HepG2 (cell line): Measurements from ENCODE around the gene GRIN2C. TPM values are rescaled to one million over a fixed set of nuclear protein-coding genes. Genes with fewer than 3 reads are reported as not detected.

Experiments
- ATF4 ChIP-seq, 2 experiments: fragments of 450-650 bp in 1 of 2; sonication (generic) in 1 of 2; formaldehyde crosslinking; IDR thresholded peaks; 2 replicates each; pipeline versions ENCODE4 v1.5.0 to v1.8.0; 2020 to 2022; ENCODE audit warnings: mild to moderate bottlenecking in 1 of 2, missing genetic modification reagents in 1 of 2
- CTCF ChIP-seq: sonication (generic); formaldehyde crosslinking; IDR thresholded peaks from 2 replicates; pipeline ENCODE4 v1.5.0; 2020; ENCODE audit warnings: mild to moderate bottlenecking, missing genetic modification reagents, moderate library complexity
- HOMEZ ChIP-seq: IDR thresholded peaks from 2 replicates; pipeline ENCODE4 v1.6.1; 2016; ENCODE audit warnings: low read depth
- HOXA9 ChIP-seq: sonication (generic); formaldehyde crosslinking; IDR thresholded peaks from 2 replicates; pipeline ENCODE4 v1.8.1; 2022; ENCODE audit warnings: missing genetic modification reagents, mild to moderate bottlenecking, moderate library complexity, borderline replicate concordance
- HOXD1 ChIP-seq: sonication (generic); formaldehyde crosslinking; IDR thresholded peaks from 2 replicates; pipeline ENCODE4 v1.5.0; 2020; ENCODE audit warnings: missing genetic modification reagents
- KDM1A ChIP-seq: IDR thresholded peaks from 2 replicates; pipeline ENCODE4 v1.6.1; 2016; ENCODE audit warnings: missing compliant biosample characterization
- POLR2A ChIP-seq, 2 experiments: IDR thresholded peaks; 2 replicates each; pipeline ENCODE4 v1.6.1; 2011; ENCODE audit warnings: low read depth in 2 of 2, low read length in 2 of 2, mild to moderate bottlenecking in 1 of 2, moderate library complexity in 1 of 2; ENCODE audit not compliant: insufficient read depth in 1 of 2
- RBAK ChIP-seq: sonication (generic); formaldehyde crosslinking; IDR thresholded peaks from 2 replicates; pipeline ENCODE4 v1.5.1; 2020; ENCODE audit warnings: mild to moderate bottlenecking, missing genetic modification reagents
- REPIN1 ChIP-seq: sonication (generic); formaldehyde crosslinking; IDR thresholded peaks from 2 replicates; pipeline ENCODE4 v1.8.0; 2022; ENCODE audit warnings: missing genetic modification reagents, low read depth, mild to moderate bottlenecking, borderline replicate concordance
- TCF7 ChIP-seq: sonication (generic); IDR thresholded peaks from 2 replicates; pipeline ENCODE4 v1.6.1; 2016; ENCODE audit warnings: antibody characterized with exemption, low read depth
- THAP11 ChIP-seq: IDR thresholded peaks from 2 replicates; pipeline ENCODE4 v1.6.1; 2016; ENCODE audit warnings: missing biosample characterization, missing genetic modification reagents
- ZBTB37 ChIP-seq: sonication (generic); formaldehyde crosslinking; IDR thresholded peaks from 2 replicates; pipeline ENCODE4 v1.4.0; 2020; ENCODE audit warnings: mild to moderate bottlenecking, missing genetic modification reagents
- ZBTB8A ChIP-seq: sonication (generic); formaldehyde crosslinking; IDR thresholded peaks from 2 replicates; pipeline ENCODE4 v1.4.0; 2020; ENCODE audit warnings: mild to moderate bottlenecking, low read depth, missing genetic modification reagents, borderline replicate concordance
- ZFP41 ChIP-seq: sonication (generic); formaldehyde crosslinking; IDR thresholded peaks from 2 replicates; pipeline ENCODE4 v1.4.0; 2020; ENCODE audit warnings: mild to moderate bottlenecking, missing genetic modification reagents, borderline replicate concordance
- ZNF281 ChIP-seq: sonication (generic); formaldehyde crosslinking; IDR thresholded peaks from 2 replicates; pipeline ENCODE4 v1.4.0; 2020; ENCODE audit warnings: missing genetic modification reagents, borderline replicate concordance
- ZNF3 ChIP-seq: IDR thresholded peaks from 2 replicates; pipeline ENCODE4 v1.7.0; 2017; ENCODE audit warnings: inconsistent platforms
- ZNF329 ChIP-seq: sonication (generic); formaldehyde crosslinking; IDR thresholded peaks from 2 replicates; pipeline ENCODE4 v1.9.0; 2021; ENCODE audit warnings: low read depth, mild to moderate bottlenecking, missing genetic modification reagents
- ZNF367 ChIP-seq: sonication (generic); formaldehyde crosslinking; IDR thresholded peaks from 2 replicates; pipeline ENCODE4 v1.4.0; 2020; ENCODE audit warnings: missing genetic modification reagents, borderline replicate concordance
- ZNF558 ChIP-seq: sonication (generic); formaldehyde crosslinking; IDR thresholded peaks from 2 replicates; pipeline ENCODE4 v1.9.0; 2022; ENCODE audit warnings: mild to moderate bottlenecking, missing genetic modification reagents, borderline replicate concordance
- ZNF740 ChIP-seq: sonication (generic); formaldehyde crosslinking; IDR thresholded peaks from 2 replicates; pipeline ENCODE4 v1.4.0; 2020; ENCODE audit warnings: missing genetic modification reagents
- polyA plus RNA-seq, 8 experiments: library from polyadenylated mRNA; depleted of rRNA in 3 of 8; stranded (reverse) in 7 of 8; unstranded in 1 of 8; fragments of >200 nt; fragmentation: Illumina TruSeq in 4 of 8; extraction: Trizol in 4 of 8; gene quantifications; 2 replicates each; pipeline versions ENCODE4 v1.2.1 to v1.2.3, GENCODE V29; 2011 to 2016; ENCODE audit warnings: low read depth in 4 of 8, missing spikeins in 1 of 8, mixed read lengths in 1 of 8; ENCODE audit not compliant: insufficient read depth in 1 of 8
- total RNA-seq, 5 experiments: library from RNA; depleted of rRNA; stranded (reverse); fragments of >200 nt; fragmentation: Illumina TruSeq; extraction: Trizol; gene quantifications; 2 replicates each; pipeline ENCODE4 v1.2.3, GENCODE V29; 2016; ENCODE audit warnings: low read depth in 1 of 5

Gene GRIN2C
- total and polyA plus RNA-seq, 2 of the 13 experiments (the other 11 are each of a cell fraction or from before 2014, with no cell fraction given), result 0.03 to 0.11 TPM

GRCh38 chr17:74872313-74873036 is 12.8 kb upstream of the GRIN2C start, which contains the start of gene FDXR (continued):
- TF ChIP-seq CTCF (CRISPR knock-in tag) (peak; percentile 26), ZNF329 (CRISPR knock-in tag) (no peak; the same call in 1 of the 2 replicates), ZNF558 (CRISPR knock-in tag) (peak; percentile 92; the same call in 1 of the 2 replicates), ZNF281 (CRISPR knock-in tag) (peak; percentile 61), KDM1A (CRISPR knock-in tag) (peak; percentile 61; the same call in 1 of the 2 replicates), HOMEZ (CRISPR knock-in tag) (no peak; the same call in 1 of the 2 replicates), REPIN1 (CRISPR knock-in tag) (peak; percentile 84; the same call in 1 of the 2 replicates), RBAK (CRISPR knock-in tag) (no peak), THAP11 (CRISPR knock-in tag) (no peak), POLR2A (IDR thresholded peaks at IDR 0.05; ENCODE audit: insufficient read depth in 1 of 2, low read depth in 2 of 2, low read length in 2 of 2) (peak; percentile 83 to 100), ZBTB37 (CRISPR knock-in tag) (no peak), ZFP41 (CRISPR knock-in tag) (no peak), HOXD1 (CRISPR knock-in tag) (peak; percentile 53; the same call in 1 of the 2 replicates), ZNF367 (CRISPR knock-in tag) (0 out of 2 replicates have a peak, but pooled peaks have one; percentile 50), HOXA9 (no peak), TCF7 (no peak), ATF4 (CRISPR knock-in tag; IDR thresholded peaks at IDR 0.05) (no peak; a peak in 1 of 4 replicates), ZNF3 (no peak), ZBTB8A (CRISPR knock-in tag) (0 out of 2 replicates have a peak, but pooled peaks have one; percentile 63), ZNF740 (CRISPR knock-in tag) (0 out of 2 replicates have a peak, but pooled peaks have one; percentile 46)
